NCI-H748 (cell line): ENCODE results near the gene FBXO15.

Experiments
- DNase-seq: peaks from one replicate; lab custom pipeline; 2025; ENCODE audit not compliant: unreplicated experiment; lab: John Stamatoyannopoulos, UW

Gene FBXO15

DNA sequence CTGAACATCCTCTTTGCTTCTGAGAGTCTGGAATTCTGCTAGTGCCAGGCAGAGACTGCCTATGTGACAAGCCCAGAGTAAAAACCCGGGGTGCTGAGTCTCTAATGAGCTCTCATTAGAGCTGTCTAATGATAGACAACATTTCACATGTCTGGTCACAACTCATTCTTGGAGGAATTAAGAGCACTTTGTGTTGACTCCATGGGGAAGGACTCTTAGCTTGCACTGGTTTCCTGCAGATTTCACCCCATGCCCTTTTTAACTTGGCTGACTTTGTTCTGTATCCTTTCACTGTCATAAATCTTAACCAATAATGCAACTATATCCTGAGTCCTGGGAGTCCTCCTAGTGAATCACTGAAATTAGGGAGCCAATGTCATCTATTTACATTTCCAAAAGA lies 33.5 kb downstream of the FBXO15 start:
- DNase-seq = no peak

DNA sequence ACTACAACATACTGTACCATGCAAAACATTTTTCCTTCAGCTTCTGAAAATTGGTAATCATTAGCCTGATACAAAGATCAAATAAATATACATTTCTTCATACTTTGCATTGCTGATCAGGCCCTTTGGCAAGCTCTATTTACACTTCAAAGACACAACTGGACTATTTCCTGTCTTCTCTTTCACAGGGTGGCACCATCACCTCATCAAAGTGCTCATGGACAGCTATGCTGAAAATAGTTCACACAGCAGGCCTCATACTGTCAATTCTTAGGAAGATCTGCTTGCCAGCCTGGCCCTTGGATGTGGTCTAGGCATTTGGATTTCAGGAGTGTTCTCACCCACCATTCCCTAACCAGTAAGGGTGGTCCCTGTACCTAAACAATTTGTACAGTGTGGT lies 33.9 kb downstream of the FBXO15 start:
- DNase-seq = no peak

DNA sequence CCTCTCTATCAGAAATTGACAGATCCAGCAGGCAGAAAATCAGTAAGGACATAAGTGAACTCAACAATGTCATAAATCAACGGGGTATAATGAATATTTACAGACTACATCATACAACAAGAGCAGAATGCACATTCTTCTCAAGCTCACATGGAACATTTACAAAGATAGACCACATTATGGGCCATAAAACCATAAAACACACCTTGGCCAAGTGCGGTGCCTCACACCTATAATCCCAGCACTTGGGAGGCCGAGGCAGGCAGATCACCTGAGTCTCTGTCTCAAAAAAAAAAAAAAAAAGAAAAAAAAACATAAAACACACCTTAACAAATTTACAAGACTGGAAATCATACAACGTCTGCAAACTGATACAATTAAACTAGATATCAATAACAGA lies 36.7 kb downstream of the FBXO15 start:
- DNase-seq = no peak

DNA sequence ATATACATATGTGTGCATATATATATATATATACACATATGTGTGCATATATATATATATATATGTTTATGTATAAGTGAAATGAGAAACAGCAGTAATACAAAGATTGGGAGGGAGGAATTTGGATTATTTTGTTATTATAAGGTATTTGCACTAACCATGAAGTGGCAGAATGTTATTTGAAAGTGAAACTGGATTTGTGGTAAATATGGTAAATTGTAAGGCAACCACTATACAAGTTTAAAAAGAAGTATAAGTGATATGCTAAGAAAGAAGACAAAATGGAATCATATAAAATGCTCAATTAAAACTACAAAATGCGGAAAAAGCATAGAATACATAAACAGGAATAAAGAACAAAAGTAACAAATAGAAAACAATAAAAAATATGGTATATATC lies 37.5 kb downstream of the FBXO15 start:
- no peak for DNase-seq

DNA sequence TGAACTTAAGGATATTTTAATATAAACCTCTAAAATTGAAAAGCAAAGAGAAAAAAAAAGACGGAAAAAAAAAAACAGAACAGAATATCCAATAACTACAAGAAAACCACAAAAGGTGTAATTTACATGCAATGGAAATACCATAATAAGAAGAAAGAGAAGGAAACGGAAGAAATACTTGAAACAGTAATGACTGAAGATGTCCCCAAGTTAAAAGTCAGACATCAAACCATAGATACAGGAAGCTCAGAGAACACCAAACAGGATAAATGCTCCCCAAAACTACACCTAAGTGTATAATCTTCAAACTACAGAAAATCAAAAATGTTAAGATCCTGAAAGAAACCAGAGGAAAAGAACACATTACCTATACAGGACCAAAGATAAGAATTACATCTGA lies 39.2 kb downstream of the FBXO15 start:
- DNase-seq = no peak

DNA sequence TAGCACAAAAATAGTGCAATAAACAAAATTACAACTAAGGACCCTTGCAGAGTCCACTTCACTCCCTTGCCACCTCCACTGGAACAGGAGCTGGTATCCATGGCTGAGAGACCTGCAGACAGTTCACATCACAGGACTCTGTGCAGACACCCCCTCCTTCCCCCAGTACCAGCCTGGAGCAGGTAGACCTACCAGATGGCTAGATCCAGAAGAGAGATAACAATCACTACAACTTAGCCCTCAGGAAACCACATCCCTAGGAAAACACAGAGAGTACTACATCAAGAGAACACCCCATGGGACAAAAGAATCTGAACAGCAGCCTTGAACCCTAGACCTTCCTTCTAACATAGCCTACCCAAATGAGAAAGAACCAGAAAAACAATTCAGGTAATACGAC lies 49.8 kb downstream of the FBXO15 start:
- DNase-seq = no peak

DNA sequence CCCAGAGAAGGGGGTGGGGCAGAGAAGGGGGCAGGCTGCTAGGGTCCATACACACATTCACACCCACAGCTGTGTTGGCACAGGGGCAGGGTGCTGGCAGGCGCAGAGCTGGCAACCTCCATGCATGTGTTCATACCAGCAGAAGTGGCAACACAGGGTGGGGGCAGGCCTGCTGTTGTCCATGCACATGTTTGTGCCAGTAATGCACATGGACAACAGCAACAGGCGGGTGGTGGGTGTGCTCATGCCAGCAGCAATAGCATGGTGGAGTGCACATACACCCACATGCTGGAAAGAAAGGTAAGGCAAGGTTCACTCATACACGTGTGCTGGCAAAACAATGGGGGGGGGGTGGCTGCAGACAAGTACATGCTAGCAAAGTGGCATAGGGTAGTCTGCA lies 54.7 kb downstream of the FBXO15 start:
- DNase-seq = no peak

DNA sequence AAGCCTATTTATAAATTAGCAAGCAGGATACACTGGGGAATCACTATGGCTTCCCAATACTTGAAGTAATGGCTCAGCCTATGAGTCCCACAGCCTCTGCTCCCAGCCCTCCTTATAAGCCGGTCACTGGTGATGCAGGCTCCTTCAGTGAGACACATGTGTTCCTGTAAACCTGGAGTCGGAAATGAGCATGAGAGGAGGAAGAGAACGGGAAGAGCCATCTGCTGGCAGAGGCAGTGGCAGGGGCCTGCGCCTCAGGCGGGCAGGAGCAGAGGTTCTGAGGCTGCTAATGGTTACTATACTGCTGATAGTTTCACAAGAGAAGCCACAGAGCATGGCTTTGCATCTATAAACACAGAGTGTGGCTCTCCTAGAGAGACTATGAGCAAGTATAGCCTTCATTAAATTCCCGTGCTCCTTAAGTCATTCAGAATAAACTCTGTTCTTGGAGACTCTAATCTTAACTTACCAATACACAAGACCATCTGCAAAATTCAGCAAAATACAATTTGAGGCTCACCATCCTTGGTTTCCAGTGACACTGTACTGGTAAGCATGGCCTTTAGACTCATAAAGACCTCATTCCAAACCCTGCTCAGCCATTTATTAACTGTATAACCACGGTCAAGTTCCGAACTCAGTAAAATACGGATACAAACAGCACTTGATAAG lies 63.3 kb downstream of the FBXO15 start:
- DNase-seq = no peak

DNA sequence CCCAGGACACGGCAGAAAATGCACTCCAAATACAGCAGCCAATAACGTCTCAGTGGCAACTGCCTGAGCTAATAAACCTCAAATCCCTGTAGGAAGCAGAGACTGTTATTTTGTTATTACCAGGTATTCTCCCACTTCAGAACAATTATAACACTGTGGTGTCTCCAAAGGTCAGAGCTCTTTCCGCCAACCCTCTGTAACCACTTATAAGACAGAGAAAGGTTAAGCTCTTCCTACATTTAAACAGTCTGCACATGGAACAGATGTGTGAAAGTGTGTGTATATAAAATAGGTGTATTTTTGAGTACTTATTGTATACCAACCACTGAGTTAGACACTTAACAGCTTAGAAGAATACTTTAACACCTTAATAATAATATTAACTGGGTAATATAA lies 64.1 kb downstream of the FBXO15 start:
- DNase-seq = peak; percentile 43

DNA sequence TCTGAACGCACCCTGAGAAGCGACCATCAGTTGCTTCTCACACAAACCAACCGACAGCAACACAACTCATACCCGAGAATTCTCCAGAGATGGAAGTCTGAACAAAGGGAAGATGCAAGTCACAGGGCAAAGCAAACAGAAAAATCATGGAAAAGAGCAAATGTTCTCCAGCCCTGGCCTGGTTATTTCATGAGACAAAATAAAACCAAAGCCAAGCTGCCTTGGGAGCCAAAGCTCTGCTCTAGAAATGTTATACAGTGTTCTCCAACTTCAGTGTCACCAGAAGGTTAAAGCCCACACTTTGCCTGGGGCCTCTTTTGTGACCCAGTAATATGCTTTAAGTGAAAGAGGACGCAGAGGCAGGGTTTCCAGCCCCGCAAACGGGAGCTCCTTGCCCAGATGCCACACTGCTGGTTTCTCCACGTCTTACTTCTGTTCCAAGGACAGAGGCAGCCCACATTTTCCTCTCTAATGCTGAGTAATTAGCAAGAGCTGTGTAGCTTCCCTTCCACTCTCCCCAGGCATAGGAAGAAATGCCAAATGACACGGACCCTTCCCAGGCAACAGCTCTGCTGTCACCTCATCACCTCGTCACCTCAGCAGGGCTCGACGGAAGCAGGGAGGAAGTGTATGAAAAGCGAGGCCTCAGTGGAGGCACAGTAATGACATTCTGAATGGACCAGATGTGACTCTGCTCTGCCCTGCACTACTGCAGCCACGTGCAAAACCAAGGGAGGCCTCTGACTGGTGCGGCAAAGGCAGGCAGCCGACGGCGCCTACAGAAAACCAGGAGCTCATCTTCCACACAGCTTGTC lies 64.7 kb downstream of the FBXO15 start:
- no peak for DNase-seq

DNA sequence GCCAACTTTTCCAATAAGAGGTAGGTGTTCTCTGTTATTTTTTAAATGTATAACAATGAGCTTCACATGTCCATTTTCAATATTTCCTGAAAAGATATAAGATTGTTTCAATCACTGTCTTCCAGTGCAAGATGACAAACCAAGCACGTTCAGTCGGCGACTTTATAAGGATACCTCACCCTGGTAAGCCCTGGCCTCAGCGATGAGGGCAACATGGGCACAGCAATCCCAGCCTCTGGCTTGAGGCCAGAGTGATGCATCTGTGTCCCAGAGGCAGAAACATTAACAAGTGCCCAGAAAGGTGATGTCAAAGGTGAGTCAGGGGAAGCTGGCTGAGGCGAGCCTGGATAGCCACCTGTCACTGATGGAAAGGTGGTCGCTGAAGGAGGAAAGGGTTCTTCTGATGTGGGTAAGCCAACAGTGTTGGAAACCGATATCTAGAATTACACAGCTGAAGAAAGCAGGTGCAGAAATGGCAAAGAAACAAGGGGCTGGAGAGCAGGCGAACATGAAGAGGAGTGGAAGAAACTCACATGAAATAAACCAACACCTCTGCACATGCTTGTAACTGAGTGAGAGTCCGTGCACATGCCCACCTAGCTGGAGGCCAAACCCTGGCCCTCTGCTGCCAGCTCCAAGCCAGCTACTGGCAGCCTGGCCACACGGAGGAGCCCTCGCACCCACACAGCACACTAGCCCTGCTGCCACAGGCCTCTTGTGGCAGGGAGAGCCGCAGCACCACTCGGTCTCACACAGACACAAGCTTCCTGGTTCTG lies 65.5 kb downstream of the FBXO15 start:
- peak; percentile 17 for DNase-seq

DNA sequence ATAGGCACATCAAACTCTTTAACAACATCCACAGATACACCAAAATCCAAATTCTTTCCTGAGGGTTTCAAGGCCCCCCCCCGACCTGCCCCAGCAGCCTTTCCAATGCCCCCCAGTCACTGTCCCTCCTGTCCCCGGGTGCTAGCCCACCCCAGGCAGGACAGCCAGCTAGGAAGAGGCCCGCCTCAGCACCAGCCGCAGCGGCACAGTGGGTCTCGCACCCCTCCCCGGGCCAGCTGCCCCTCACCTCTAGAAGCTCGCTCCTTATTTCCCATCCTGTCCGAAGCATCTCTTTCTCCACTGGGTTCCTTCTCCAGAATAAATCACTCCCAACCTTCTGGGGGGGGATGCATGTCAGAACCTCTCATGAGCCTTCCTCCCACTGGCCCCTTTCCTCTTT lies 69.4 kb downstream of the FBXO15 start:
- DNase-seq = no peak

DNA sequence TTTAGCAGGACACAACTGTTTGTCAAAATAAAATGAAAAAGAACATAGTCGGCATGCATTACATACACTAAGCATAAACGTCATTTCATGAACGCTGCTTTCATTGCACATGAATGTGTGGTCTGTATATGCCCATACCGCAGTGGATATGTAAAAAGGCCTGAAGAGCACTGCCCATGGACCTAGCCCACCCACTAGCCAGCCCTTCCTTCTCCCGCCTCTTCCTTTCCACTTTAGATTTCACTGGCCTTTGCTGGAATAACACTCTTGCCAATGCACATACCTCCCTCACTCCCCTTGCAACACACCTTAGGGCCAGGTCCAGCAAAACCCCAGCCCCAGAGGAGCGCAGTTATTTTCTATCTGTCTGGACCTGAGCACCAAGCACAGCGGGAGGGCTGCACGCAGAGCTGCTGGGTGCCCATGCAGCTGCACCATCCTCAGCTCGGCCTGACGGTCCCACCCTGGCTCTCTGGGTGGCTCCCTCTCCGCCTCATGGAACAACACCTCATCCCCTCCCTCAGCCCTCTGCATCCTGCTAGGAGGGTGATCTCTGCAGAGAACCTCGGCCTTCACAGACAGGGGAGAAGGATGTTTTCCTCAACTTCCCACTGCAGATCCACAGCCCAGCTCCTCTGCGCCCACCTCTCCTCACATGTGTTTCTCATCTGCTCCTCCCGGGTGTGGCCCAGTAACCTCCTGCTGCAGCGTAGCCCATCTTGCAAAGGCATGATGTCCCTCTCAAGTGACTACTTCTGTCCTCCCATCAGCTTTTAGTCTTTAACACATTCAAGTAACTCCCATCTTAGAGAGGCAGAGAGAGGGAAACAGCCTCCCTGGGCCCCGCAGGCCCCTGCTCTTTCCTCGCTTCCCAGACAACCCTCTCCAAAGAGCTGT lies 72.7 kb downstream of the FBXO15 start:
- no peak for DNase-seq

DNA sequence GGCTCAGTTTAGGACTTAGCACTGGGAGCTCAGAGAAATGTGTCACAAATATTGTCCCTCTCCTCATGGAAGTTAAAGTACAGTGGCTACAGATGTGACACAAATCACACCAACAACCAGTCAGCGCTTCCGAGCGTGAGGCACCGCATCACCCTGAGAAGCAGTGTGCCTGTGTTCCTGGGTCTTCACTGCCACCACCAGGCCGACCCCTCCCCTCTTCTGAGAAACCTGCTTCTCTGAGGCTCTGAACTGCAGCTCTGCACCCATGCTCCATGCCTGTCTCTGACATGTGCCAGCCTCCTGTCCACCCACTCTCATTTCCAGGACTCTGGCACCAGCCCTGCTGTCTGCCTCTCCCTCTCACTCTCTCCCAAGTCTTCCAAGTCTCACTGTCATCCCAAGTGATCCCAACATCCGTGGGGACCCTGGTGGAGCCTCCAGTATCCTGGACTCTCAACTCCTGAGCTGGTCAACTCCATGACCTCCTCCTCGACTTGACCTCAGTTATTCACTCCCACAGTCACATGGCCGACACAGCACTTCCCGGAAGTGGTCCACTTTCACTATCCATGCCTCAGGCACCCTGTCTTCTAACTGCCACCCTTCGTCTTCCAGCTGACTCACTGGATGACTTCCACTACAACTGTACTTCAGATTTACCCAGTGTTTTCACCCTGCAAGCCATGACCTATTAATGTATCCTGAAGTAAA lies 73.5 kb downstream of the FBXO15 start:
- no peak for DNase-seq

DNA sequence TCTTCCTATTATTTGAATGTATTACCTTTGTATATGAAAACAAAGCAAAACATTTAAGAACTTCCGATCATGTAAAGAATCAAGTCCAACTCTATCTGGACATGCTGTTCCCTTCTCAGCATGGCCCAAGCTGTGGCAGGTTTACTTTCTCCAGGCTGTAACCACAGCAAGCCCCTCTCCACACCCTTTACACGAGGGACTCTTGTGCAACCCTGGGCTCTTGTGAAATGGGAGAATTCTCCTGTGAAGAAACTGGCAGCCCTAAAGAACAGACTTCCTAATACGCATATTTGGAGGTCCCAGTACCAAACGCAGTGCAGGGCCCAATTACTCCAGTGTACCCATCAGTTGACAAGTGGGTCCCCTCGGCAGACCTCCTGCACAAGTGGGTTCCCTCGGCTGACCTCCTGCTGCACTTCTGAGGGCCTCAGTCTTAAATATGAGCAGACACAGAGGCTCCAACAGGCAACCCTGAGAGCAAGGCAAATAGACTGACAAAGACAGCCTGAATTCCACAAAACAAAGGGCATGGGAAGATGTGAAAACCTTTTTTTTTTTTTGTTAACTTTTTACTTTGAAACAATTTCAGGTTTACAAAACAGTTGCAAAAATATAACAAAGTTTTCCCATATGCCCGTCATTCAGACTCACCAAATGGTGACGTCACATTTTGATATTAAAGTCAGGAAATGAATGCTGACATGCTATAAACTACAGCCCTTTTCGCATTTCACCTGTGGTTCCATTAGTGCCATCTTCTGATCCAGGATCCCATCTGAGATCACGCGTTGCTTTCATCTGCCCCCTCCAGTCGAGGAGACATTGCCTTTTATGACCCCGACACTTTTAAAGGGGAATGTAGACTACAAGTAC lies 78.2 kb downstream of the FBXO15 start:
- no peak for DNase-seq

DNA sequence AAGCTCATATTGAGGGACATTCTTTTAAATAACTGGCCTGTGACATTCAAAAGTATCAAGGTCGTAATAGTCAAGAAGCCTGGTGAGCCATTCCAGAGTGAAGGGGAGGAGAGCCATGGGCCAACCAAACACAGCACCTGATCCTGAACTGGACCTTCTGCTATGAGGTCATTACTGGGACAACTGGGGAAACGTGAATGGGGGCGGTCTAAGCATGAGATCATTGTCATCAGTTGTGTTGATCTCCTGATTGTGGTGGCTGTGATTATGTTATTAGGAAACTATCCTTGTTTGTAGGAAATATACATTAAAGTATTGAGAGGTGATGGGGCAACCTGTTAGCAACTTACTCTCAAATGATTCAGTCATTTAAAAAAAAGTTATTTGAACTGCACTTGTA lies 79.3 kb downstream of the FBXO15 start:
- DNase-seq = no peak

DNA sequence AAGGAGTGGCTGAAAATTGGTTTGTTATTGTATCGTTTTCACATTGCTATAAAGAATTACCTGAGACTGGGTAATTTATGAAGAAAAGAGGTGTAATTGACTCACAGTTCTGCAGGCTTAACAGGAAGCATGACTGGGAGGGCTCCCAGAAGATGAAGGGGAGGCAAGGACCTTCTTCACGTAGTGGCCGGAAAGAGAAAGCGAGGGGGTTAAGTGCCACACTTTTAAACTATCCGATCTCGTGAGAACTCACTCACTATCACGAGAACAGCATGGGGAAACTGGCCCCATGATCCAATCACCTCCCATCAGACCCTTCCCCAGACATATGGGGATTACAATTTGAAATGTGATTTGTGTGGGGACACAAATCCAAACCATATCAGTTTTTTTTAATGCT lies 81.6 kb downstream of the FBXO15 start:
- no peak for DNase-seq

DNA sequence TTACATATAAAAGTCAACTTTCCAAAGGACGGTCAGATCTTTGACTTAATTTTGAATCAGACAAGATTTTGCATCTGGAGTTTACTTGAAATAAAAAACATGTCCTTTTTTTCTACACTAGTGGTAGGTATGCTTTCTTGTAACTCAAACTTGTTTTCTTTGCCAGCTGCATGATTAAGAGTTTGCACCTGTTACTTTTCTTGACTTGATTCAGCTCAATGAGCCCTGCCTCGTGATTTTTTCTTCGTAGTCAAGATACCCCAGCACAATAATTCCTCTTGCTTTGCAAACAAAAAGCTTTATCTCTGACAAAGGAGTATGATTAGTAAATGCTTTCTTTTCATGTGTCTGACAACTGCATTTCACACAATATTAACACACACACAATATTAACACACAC lies 82.3 kb downstream of the FBXO15 start:
- DNase-seq = no peak

DNA sequence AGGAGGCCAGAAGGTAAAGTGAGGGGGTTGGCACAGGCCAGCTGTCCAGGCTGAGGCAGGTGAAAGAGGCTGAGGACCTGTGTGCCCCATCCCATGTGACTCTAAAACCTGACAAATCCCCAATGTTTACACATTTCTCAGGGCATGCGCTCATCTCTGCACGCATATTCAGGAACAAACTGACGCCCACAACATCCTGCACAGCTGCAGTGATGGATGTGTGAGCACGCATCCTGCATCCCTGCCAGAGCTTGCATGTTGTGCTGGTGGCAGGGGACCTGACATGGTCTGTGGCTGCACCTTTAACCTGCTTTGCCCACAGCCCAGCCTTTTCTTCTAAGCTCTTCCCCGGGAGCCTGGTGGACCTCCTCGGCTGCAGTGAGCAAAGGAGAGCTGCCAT lies 83.1 kb downstream of the FBXO15 start:
- no peak for DNase-seq
